ENCODE results near the gene GNAT1.
"Not testable (repeated sequence)": the region's sequence is repeated elsewhere in the genome, so short reads cannot be mapped to it uniquely, and the experiment has no call there.

Gene GNAT1

GRCh38 chr3:50203809-50204803 is 12.7 kb downstream of the GNAT1 start:
- DNase-seq: no peak

- no peak for DNase-seq
These were observed 13.5 kb downstream of the GNAT1 start, which contains the start of gene SLC38A3 for GRCh38 chr3:50204804-50205412. SLC38A3 (plus strand) TSS chr3:50205271; CDS start chr3:50214200, 8,929 bp downstream.

- DNase-seq: no peak
These were observed 14.2 kb downstream of the GNAT1 start for GRCh38 chr3:50205413-50206276.

GRCh38 chr3:50207359-50208042 is 16.1 kb downstream of the GNAT1 start:
- DNase-seq: no peak

GRCh38 chr3:50208677-50209344 is 17.4 kb downstream of the GNAT1 start:
- no peak for DNase-seq

- no peak for DNase-seq
These were observed 18.7 kb downstream of the GNAT1 start for GRCh38 chr3:50210176-50210509.

- no peak for DNase-seq
These were observed 19.3 kb downstream of the GNAT1 start for GRCh38 chr3:50210510-50211367.

GRCh38 chr3:50211368-50211717 is 19.9 kb downstream of the GNAT1 start:
- not testable (repeated sequence) for DNase-seq

- DNase-seq: no peak
These were observed 20.5 kb downstream of the GNAT1 start for GRCh38 chr3:50211930-50212329.

GRCh38 chr3:50212502-50212901 is 21.1 kb downstream of the GNAT1 start:
- no peak for DNase-seq

GRCh38 chr3:50212971-50213370 is 21.6 kb downstream of the GNAT1 start:
- DNase-seq: no peak

- DNase-seq: no peak
These were observed 22.0 kb downstream of the GNAT1 start for GRCh38 chr3:50213373-50213772.

- no peak for DNase-seq
These were observed 23.4 kb downstream of the GNAT1 start for GRCh38 chr3:50214824-50215223.

- DNase-seq: no peak
These were observed 24.1 kb downstream of the GNAT1 start for GRCh38 chr3:50215529-50215928.

- no peak for DNase-seq
These were observed 26.3 kb downstream of the GNAT1 start for GRCh38 chr3:50217681-50218080.

- no peak for DNase-seq
These were observed 27.0 kb downstream of the GNAT1 start for GRCh38 chr3:50218448-50218847.

- no peak for DNase-seq
These were observed 27.9 kb downstream of the GNAT1 start for GRCh38 chr3:50219285-50219684.

- DNase-seq: no peak
These were observed 28.7 kb downstream of the GNAT1 start for GRCh38 chr3:50220109-50220508.

- no peak for DNase-seq
These were observed 29.6 kb downstream of the GNAT1 start for GRCh38 chr3:50221051-50221410.

- no peak for DNase-seq
These were observed 30.2 kb downstream of the GNAT1 start for GRCh38 chr3:50221411-50222168.

- no peak for DNase-seq
These were observed 30.7 kb downstream of the GNAT1 start for GRCh38 chr3:50222169-50222528.
